H9 (cell line): ENCODE results near the gene MCCC2. TPM values are rescaled to one million over a fixed set of nuclear protein-coding genes. Genes with fewer than 3 reads are reported as not detected.

Source experiments
- DNase-seq: peaks from one replicate; pipeline ENCODE4 v3.0.0-alpha.2; 2017
- H2AFZ ChIP-seq: one replicate; pipeline ENCODE4 v1.6.1; 2013; ENCODE audit warnings: mild to moderate bottlenecking, low read length, control low read depth, moderate library complexity
- H2AK5ac ChIP-seq: 2 replicates; pipeline ENCODE4 v1.6.1; 2013; ENCODE audit warnings: low read length, control low read depth, mixed read lengths; ENCODE audit not compliant: insufficient read length
- H2BK120ac ChIP-seq: one replicate; pipeline ENCODE4 v1.6.1; 2013; ENCODE audit warnings: low read depth, mild to moderate bottlenecking, low read length, control low read depth, inconsistent platforms; ENCODE audit not compliant: poor library complexity, severe bottlenecking
- H2BK12ac ChIP-seq: 2 replicates; pipeline ENCODE4 v1.6.1; 2013; ENCODE audit warnings: low read length, control low read depth, mixed read lengths, low read depth; ENCODE audit not compliant: insufficient read length
- H2BK15ac ChIP-seq: 2 replicates; pipeline ENCODE4 v1.6.1; 2013; ENCODE audit warnings: low read depth, low read length, control low read depth
- H2BK20ac ChIP-seq: one replicate; pipeline ENCODE4 v1.6.1; 2013; ENCODE audit warnings: low read depth, mild to moderate bottlenecking, low read length, control low read depth, inconsistent platforms; ENCODE audit not compliant: poor library complexity, severe bottlenecking
- H2BK5ac ChIP-seq: 2 replicates; pipeline ENCODE4 v1.6.1; 2013; ENCODE audit warnings: low read length, control low read depth, mixed read lengths; ENCODE audit not compliant: insufficient read length
- H3K14ac ChIP-seq: 2 replicates; pipeline ENCODE4 v1.6.1; 2013; ENCODE audit warnings: low read length, control low read depth; ENCODE audit not compliant: insufficient read depth
- H3K18ac ChIP-seq: 2 replicates; pipeline ENCODE4 v1.6.1; 2013; ENCODE audit warnings: low read depth, mild to moderate bottlenecking, mixed read lengths, low read length, control low read depth; ENCODE audit not compliant: insufficient read length
- H3K23ac ChIP-seq: 2 replicates; pipeline ENCODE4 v1.6.1; 2013; ENCODE audit warnings: low read length, control low read depth, mixed read lengths, low read depth; ENCODE audit not compliant: insufficient read length
- H3K23me2 ChIP-seq: 2 replicates; pipeline ENCODE4 v1.6.1; 2013; ENCODE audit warnings: low read depth, mild to moderate bottlenecking, mixed read lengths, low read length, control low read depth; ENCODE audit not compliant: insufficient read length, poor library complexity, severe bottlenecking
- H3K27ac ChIP-seq: 2 replicates; pipeline ENCODE4 v1.5.1; 2013; ENCODE audit warnings: low read length, control low read depth, mixed read lengths, low read depth; ENCODE audit not compliant: insufficient read length
- H3K27me3 ChIP-seq: 2 replicates; pipeline ENCODE4 v1.6.1; 2013; ENCODE audit warnings: low read length, control low read depth, inconsistent platforms; ENCODE audit not compliant: insufficient read depth
- H3K4ac ChIP-seq: 2 replicates; pipeline ENCODE4 v1.6.1; 2013; ENCODE audit warnings: low read depth, mild to moderate bottlenecking, control low read depth, inconsistent platforms, low read length, moderate library complexity
- H3K4me1 ChIP-seq: 2 replicates; pipeline ENCODE4 v1.6.1; 2013; ENCODE audit warnings: low read length, control low read depth, inconsistent platforms; ENCODE audit not compliant: insufficient read depth
- H3K4me2 ChIP-seq: 2 replicates; pipeline ENCODE4 v1.6.1; 2013; ENCODE audit warnings: low read length, control low read depth, mixed read lengths; ENCODE audit not compliant: insufficient read length, insufficient read depth
- H3K56ac ChIP-seq: 2 replicates; pipeline ENCODE4 v1.6.1; 2013; ENCODE audit warnings: low read depth, mild to moderate bottlenecking, mixed read lengths, low read length, control low read depth; ENCODE audit not compliant: insufficient read length
- H3K79me1 ChIP-seq: 2 replicates; pipeline ENCODE4 v1.6.1; 2013; ENCODE audit warnings: low read depth, mild to moderate bottlenecking, moderate library complexity, low read length, control low read depth, inconsistent platforms; ENCODE audit not compliant: insufficient read depth, poor library complexity, severe bottlenecking
- H3K79me2 ChIP-seq: 2 replicates; pipeline ENCODE4 v1.6.1; 2013; ENCODE audit warnings: low read length, control low read depth, inconsistent platforms; ENCODE audit not compliant: insufficient read depth
- H3K9ac ChIP-seq: 2 replicates; pipeline ENCODE4 v1.6.1; 2013; ENCODE audit warnings: low read length, control low read depth, mixed read lengths; ENCODE audit not compliant: insufficient read length; ENCODE audit errors: extremely low read depth
- H3K9me3 ChIP-seq: one replicate; pipeline ENCODE4 v1.6.1; 2013; ENCODE audit warnings: low read depth, low read length, inconsistent platforms; ENCODE audit not compliant: control insufficient read depth
- H3T11ph ChIP-seq: one replicate; pipeline ENCODE4 v1.6.1; 2013; ENCODE audit warnings: mild to moderate bottlenecking, low read length, control low read depth, inconsistent platforms
- H4K20me1 ChIP-seq: one replicate; pipeline ENCODE4 v1.6.1; 2013; ENCODE audit not compliant: control insufficient read depth, insufficient read length, insufficient read depth
- H4K5ac ChIP-seq: 2 replicates; pipeline ENCODE4 v1.6.1; 2013; ENCODE audit warnings: low read depth, mild to moderate bottlenecking, mixed read lengths, low read length, control low read depth; ENCODE audit not compliant: insufficient read length
- H4K8ac ChIP-seq: replicated peaks from 2 replicates; pipeline ENCODE4 v1.6.1; 2013; ENCODE audit warnings: low read length, control low read depth, mixed read lengths, low read depth; ENCODE audit not compliant: insufficient read length
- H4K91ac ChIP-seq: 2 replicates; pipeline ENCODE4 v1.6.1; 2013; ENCODE audit warnings: low read depth, mild to moderate bottlenecking, moderate library complexity, mixed read lengths, low read length, control low read depth; ENCODE audit not compliant: insufficient read length
- H3K27ac Mint-ChIP-seq, 3 experiments: 2 replicates in 2 of 3; 3 replicates in 1 of 3; pipeline ENCODE4 v1.8.0; 2020 to 2021; ENCODE audit warnings: mixed read lengths in 3 of 3, mild to moderate bottlenecking in 1 of 3, moderate library complexity in 1 of 3
- H3K27me3 Mint-ChIP-seq: 2 replicates; pipeline ENCODE4 v1.8.0; 2021; ENCODE audit warnings: low read depth, mild to moderate bottlenecking, moderate library complexity, mixed read lengths
- H3K36me3 Mint-ChIP-seq, 3 experiments: 2 replicates in 2 of 3; 3 replicates in 1 of 3; pipeline ENCODE4 v1.8.0; 2020 to 2021; ENCODE audit warnings: low read depth in 3 of 3, mixed read lengths in 3 of 3; ENCODE audit not compliant: insufficient read depth in 1 of 3
- H3K4me1 Mint-ChIP-seq, 2 experiments: 2 replicates each; pipeline ENCODE4 v1.8.0; 2020; ENCODE audit warnings: mixed read lengths in 2 of 2
- H3K4me3 Mint-ChIP-seq, 2 experiments: 2 replicates in 1 of 2; 3 replicates in 1 of 2; pipeline ENCODE4 v1.8.0; 2020 to 2021; ENCODE audit warnings: mild to moderate bottlenecking in 2 of 2, mixed read lengths in 2 of 2, moderate library complexity in 1 of 2
- H3K9me3 Mint-ChIP-seq, 2 experiments: 2 replicates in 1 of 2; 3 replicates in 1 of 2; pipeline ENCODE4 v1.8.0; 2020; ENCODE audit warnings: mild to moderate bottlenecking in 2 of 2, mixed read lengths in 2 of 2, moderate library complexity in 1 of 2
- CTCF ChIP-seq: fragments of 200-600 bp; sonication (generic); conservative IDR thresholded peaks from 3 replicates; pipeline ENCODE4 v1.8.0; 2021; ENCODE audit warnings: antibody characterized with exemption, mild to moderate bottlenecking
- WGBS: extraction: QIAGEN DNeasy Blood & Tissue Kit; methylation state at CpG from one replicate; pipeline ENCODE4 v1.1.7; 2013; ENCODE audit warnings: missing lambda C conversion rate, low lambda C conversion rate, mixed read lengths; ENCODE audit not compliant: insufficient read length; ENCODE audit errors: extremely low coverage; 5-methylcytosine and 5-hydroxymethylcytosine counted together
- total RNA-seq: library from RNA; stranded (reverse); gene quantifications from 2 replicates; pipeline ENCODE4 v1.2.1, GENCODE V29; 2021

Gene MCCC2
- total RNA-seq, 1 experiment from 2014 or later, result 62.7 TPM

GRCh38 chr5:71632168-71632567 is 45.0 kb downstream of the MCCC2 start:
- Histone ChIP-seq H4K91ac (no peak overlapping the region), H3K56ac (no peak overlapping the region), H3K18ac (no peak overlapping the region), H4K20me1 (no peaks in the 10 kb centered on the region), H4K5ac (no peak overlapping the region), H3K27me3 (no peaks in the 10 kb centered on the region), H3K14ac (no peak overlapping the region), H3T11ph (no peak overlapping the region), H4K8ac (no peak overlapping the region), H2BK20ac (no peak overlapping the region), H3K4me2 (no peak overlapping the region), H2BK120ac (no peak overlapping the region), H3K9ac (no peak overlapping the region), H3K4me1 (peaks cover 2% of the 10 kb centered on the region; the same call in 1 of the 2 replicates), H3K9me3 (no peaks in the 10 kb centered on the region), H3K23me2 (no peaks in the 10 kb centered on the region), H2BK5ac (no peak overlapping the region), H3K79me2 (no peaks in the 10 kb centered on the region), H2BK15ac (no peak overlapping the region), H3K27ac (no peak overlapping the region), H2AK5ac (no peak overlapping the region), H3K4ac (no peak overlapping the region), H2BK12ac (no peak overlapping the region), H3K23ac (no peak overlapping the region), H3K79me1 (no peaks in the 10 kb centered on the region), H2AFZ (no peak overlapping the region)
- Mint-ChIP-seq H3K4me3 (no peak overlapping the region), H3K9me3 (no peaks in the 10 kb centered on the region), H3K4me1 (peaks cover 4 to 8% of the 10 kb centered on the region in 2 experiments; a peak in 3 of 4 replicates), H3K27me3 (no peaks in the 10 kb centered on the region), H3K27ac (no peak overlapping the region; a peak in 1 of 7 replicates), H3K36me3 (peaks cover 24 to 32% (median 32%) of the 10 kb centered on the region in 3 experiments)
- DNase-seq, result no peak
- no CpG with 5 or more reads among the region's 3 CpGs for WGBS
- TF ChIP-seq CTCF, result no peak
